VCaP (cell line): ENCODE data around the gene GPR137.

Experiments used
- H3K27ac ChIP-seq: fragments of 450-650 bp; 2 replicates; pipeline ENCODE4 v1.5.1; 2017
- TF ChIP-seq, protein P1 (sequence below): fragments of 450-650 bp; conservative IDR thresholded peaks from 2 replicates; pipeline ENCODE4 v1.5.1; 2017; ENCODE audit warnings: mild to moderate bottlenecking, moderate library complexity

Gene GPR137

DNA sequence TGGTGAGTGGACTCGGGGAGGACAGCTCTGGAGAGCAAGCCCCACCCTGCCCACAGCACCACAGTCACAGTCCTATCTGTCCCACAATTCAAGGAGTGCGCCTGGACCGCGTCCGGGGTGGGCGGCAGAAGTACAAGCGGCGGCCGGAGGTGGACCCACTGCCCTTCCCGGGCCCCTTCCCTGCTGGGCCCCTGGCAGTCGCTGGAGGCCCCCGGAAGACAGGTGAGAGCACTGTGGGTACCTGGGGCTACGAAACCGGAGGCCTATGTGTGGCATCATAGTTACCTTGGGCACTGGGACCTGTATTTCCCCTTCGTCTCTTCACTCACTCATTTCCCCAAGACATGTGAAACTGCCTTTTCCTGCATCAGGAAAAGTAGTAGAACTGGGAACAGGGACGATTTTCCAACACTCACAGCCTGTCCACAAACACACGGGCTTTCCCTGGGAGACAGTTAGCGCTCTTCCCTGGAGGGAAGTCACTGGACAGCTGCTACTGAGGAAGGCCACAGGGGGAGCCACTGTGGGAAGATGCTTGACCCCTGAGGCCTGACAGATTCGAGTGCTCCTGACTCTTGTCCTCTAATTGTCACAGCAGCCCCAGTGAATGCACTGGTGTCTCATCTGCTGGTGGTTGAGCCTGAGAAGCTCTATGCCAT is 28.6 kb downstream of the GPR137 start:
- TF ChIP-seq, protein P1, sequence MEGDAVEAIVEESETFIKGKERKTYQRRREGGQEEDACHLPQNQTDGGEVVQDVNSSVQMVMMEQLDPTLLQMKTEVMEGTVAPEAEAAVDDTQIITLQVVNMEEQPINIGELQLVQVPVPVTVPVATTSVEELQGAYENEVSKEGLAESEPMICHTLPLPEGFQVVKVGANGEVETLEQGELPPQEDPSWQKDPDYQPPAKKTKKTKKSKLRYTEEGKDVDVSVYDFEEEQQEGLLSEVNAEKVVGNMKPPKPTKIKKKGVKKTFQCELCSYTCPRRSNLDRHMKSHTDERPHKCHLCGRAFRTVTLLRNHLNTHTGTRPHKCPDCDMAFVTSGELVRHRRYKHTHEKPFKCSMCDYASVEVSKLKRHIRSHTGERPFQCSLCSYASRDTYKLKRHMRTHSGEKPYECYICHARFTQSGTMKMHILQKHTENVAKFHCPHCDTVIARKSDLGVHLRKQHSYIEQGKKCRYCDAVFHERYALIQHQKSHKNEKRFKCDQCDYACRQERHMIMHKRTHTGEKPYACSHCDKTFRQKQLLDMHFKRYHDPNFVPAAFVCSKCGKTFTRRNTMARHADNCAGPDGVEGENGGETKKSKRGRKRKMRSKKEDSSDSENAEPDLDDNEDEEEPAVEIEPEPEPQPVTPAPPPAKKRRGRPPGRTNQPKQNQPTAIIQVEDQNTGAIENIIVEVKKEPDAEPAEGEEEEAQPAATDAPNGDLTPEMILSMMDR = peak; percentile 68
- peak overlapping the region; percentile 100 for H3K27ac ChIP-seq

DNA sequence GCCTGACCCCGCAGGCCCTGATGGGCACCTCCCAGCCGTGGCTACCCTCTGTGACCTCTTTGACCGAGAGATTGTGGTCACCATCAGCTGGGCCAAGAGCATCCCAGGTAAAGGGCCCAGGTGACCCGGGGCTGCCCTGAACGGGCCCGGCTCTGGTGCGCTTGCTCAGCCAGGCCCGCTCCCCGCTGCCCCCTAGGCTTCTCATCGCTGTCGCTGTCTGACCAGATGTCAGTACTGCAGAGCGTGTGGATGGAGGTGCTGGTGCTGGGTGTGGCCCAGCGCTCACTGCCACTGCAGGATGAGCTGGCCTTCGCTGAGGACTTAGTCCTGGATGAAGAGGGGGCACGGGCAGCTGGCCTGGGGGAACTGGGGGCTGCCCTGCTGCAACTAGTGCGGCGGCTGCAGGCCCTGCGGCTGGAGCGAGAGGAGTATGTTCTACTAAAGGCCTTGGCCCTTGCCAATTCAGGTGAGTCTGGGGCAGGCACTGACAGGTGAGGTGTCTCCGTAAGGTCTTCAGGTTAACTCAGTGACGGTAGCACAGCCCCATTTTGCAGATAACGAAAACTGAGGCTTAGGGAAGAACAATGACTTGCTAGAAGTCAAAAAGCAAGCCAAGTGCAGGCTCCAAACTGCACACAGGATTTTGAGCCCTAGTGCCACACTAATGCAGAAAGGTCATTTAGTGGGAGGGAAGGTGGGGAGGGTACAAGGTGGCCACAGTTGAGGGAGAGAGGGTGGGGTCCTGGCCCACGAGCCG is 29.3 kb downstream of the GPR137 start:
- TF ChIP-seq, protein P1 = peak; percentile 55; the same call in 1 of the 2 replicates
- peak overlapping the region; percentile 100 for H3K27ac ChIP-seq

DNA sequence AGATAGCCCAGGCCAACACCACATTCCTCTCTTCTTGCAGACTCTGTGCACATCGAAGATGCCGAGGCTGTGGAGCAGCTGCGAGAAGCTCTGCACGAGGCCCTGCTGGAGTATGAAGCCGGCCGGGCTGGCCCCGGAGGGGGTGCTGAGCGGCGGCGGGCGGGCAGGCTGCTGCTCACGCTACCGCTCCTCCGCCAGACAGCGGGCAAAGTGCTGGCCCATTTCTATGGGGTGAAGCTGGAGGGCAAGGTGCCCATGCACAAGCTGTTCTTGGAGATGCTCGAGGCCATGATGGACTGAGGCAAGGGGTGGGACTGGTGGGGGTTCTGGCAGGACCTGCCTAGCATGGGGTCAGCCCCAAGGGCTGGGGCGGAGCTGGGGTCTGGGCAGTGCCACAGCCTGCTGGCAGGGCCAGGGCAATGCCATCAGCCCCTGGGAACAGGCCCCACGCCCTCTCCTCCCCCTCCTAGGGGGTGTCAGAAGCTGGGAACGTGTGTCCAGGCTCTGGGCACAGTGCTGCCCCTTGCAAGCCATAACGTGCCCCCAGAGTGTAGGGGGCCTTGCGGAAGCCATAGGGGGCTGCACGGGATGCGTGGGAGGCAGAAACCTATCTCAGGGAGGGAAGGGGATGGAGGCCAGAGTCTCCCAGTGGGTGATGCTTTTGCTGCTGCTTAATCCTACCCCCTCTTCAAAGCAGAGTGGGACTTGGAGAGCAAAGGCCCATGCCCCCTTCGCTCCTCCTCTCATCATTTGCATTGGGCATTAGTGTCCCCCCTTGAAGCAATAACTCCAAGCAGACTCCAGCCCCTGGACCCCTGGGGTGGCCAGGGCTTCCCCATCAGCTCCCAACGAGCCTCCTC is 30.2 kb downstream of the GPR137 start:
- peak overlapping the region; percentile 100 for H3K27ac ChIP-seq

DNA sequence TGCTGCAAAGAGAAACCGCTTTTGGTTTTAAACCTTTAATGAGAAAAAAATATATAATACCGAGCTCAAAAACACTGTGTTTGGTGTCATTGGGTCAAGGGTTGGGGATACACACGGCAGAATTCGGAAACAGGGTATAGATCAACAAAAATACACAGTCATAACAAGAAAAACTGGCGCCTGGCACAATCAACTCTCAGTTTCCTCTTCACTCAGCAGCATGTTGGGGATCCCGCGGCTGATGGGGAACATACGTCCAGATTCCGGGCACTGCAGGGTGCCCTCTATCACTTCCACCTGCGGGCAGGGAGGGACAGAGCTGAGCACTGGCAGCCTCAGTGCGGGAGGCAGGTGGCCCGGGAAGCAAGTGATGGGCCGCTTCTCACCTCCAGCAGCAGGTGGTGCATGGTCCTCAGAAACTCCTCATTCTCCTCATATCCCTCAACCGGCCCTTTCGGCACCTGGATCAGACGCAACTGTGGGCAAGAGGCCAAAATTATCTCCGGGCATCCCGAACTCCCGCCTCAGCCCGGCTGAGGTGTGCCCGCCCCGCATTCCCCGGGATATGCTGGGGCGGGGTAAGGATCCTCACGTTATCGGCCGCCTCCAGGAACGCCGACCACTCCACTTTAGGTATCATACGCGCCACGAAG is 31.1 kb downstream of the GPR137 start:
- TF ChIP-seq, protein P1 = peak; percentile 92
- peak overlapping the region; percentile 100 for H3K27ac ChIP-seq

DNA sequence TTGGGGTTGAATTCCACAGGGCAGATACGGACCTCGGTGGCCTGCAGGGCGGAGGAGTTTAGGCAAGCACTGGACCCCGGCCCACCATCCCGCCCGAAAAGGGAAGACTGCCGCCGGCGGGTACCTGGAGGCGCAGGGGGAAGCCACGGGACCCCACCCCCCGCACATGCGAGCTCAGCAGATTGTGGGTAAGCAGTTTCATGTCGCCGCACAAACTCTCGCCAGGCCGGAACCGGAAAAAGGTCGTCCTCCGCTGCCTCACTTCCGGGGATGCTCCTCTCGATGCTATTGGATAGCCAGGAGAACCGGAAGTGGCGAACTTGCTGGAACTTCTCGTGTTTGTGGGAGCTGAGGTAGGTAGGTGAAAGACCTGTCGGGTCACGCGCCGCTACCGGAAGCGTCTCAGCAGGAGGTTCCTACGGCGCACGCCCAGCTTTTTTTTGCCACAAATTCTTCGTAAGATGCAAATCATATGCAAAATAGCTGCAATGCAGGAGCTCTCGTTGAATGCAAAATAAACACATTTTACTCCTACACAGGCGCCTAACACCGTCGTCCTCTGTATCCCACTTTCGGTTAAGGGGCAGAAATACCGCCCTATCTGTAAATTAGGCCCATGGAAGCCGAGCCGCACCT is 31.8 kb downstream of the GPR137 start, which contains the start of gene TRMT112:
TRMT112 (minus strand) TSS at position 235 of the 636 bp plus-strand sequence; CDS start at position 202, 33 bp downstream.
- TF ChIP-seq, protein P1 = no peak
- peak within 1 kb of the TSS; percentile 100 for H3K27ac ChIP-seq

DNA sequence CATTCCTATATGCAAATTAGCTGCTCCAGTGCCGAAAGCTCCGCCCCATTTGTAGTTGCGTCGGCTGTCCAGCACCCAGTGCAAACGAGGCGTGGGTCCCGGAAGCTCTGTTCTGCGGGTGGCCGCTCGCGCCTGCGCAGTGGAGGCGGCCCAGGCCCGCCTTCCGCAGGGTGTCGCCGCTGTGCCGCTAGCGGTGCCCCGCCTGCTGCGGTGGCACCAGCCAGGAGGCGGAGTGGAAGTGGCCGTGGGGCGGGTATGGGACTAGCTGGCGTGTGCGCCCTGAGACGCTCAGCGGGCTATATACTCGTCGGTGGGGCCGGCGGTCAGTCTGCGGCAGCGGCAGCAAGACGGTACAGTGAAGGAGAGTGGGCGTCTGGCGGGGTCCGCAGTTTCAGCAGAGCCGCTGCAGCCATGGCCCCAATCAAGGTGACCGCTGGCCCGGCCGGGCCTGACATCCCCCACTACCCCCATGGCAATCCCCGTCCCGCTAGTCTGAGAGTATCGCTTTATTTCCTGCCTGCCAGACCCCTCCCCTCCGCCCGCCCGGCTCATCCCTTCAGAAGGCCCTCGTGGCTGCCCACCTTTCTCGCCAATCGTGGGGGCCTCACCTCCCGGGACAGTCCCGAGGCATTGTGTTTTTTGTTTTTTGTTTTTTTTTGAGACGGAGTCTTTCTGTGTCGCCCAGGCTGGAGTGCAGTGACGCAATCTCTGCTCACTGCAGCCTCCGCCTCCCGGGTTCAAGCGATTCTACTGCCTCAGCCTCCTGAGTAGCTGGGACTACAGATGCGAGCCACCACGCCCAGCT is 32.5 kb downstream of the GPR137 start, which contains the start of gene PRDX5:
PRDX5 (plus strand) TSS at position 161 of the 805 bp plus-strand sequence; CDS start at position 256, 95 bp downstream.
- H3K27ac ChIP-seq = peak within 1 kb of the TSS; percentile 100
- TF ChIP-seq, protein P1 = peak; percentile 90
